Ectodermal cell (in vitro differentiated cells): ENCODE results near the gene CCDC187.

Experiments used
- H3K27ac ChIP-seq: 2 replicates; pipeline ENCODE4 v1.7.0; 2013; ENCODE audit warnings: mild to moderate bottlenecking, low read depth, low read length; ENCODE audit not compliant: insufficient read depth, poor library complexity, severe bottlenecking
- H3K27me3 ChIP-seq: 2 replicates; pipeline ENCODE4 v1.7.0; 2013; ENCODE audit warnings: mild to moderate bottlenecking, low read length; ENCODE audit not compliant: insufficient read depth, control insufficient read depth, poor library complexity, severe bottlenecking
- H3K36me3 ChIP-seq: one replicate; pipeline ENCODE4 v1.7.0; 2013; ENCODE audit warnings: low read length; ENCODE audit not compliant: control insufficient read depth, insufficient read depth
- H3K4me1 ChIP-seq: one replicate; pipeline ENCODE4 v1.7.0; 2013; ENCODE audit warnings: low read length; ENCODE audit not compliant: control insufficient read depth, insufficient read depth
- H3K4me3 ChIP-seq: 2 replicates; pipeline ENCODE4 v1.7.0; 2013; ENCODE audit warnings: low read depth, low read length, control low read depth; ENCODE audit not compliant: insufficient read depth
- H3K9me3 ChIP-seq: 2 replicates; pipeline ENCODE4 v1.7.0; 2013; ENCODE audit warnings: mild to moderate bottlenecking, low read length, moderate library complexity; ENCODE audit not compliant: control insufficient read depth
- WGBS, 2 experiments: methylation state at CpG; one replicate each; pipeline ENCODE4 v1.1.7; 2013; ENCODE audit warnings: missing lambda C conversion rate in 2 of 2; 5-methylcytosine and 5-hydroxymethylcytosine counted together

The CCDC187 gene

GRCh38 chr9:136258299-136258625 lies 45.6 kb downstream of the CCDC187 start:
- Histone ChIP-seq H3K4me1 (peaks cover 3% of the 10 kb centered on the region), H3K36me3 (no peaks in the 10 kb centered on the region), H3K27me3 (no peaks in the 10 kb centered on the region), H3K4me3 (no peak overlapping the region), H3K9me3 (no peaks in the 10 kb centered on the region), H3K27ac (no peak overlapping the region)
- WGBS, 2 experiments: 91 to 95% methylated on average over 13 of the region's 13 CpGs

- Histone ChIP-seq H3K4me3 (no peak overlapping the region), H3K27ac (no peak overlapping the region), H3K9me3 (no peaks in the 10 kb centered on the region), H3K36me3 (no peaks in the 10 kb centered on the region), H3K27me3 (no peaks in the 10 kb centered on the region), H3K4me1 (peaks cover 3% of the 10 kb centered on the region)
- WGBS, 2 experiments: 92% methylated on average over 39 of the region's 39 CpGs
These were observed 46.3 kb downstream of the CCDC187 start for GRCh38 chr9:136257381-136258298.

GRCh38 chr9:136255896-136256890 lies 47.7 kb downstream of the CCDC187 start:
- Histone ChIP-seq H3K27ac (no peak overlapping the region), H3K9me3 (no peaks in the 10 kb centered on the region), H3K4me1 (peaks cover 3% of the 10 kb centered on the region), H3K4me3 (no peak overlapping the region), H3K27me3 (no peaks in the 10 kb centered on the region), H3K36me3 (no peaks in the 10 kb centered on the region)
- WGBS, 2 experiments: 83 to 86% methylated on average over 28 of the region's 28 CpGs

GRCh38 chr9:136255166-136255538 lies 48.7 kb downstream of the CCDC187 start:
- WGBS, 2 experiments: 85 to 88% methylated on average over 12 of the region's 12 CpGs
- no peaks in the 10 kb centered on the region for H3K9me3 ChIP-seq
- H3K4me1 ChIP-seq: peaks cover 3% of the 10 kb centered on the region
- no peak overlapping the region for H3K27ac ChIP-seq
- no peak overlapping the region for H3K4me3 ChIP-seq
- H3K27me3 ChIP-seq: no peaks in the 10 kb centered on the region
- no peaks in the 10 kb centered on the region for H3K36me3 ChIP-seq

GRCh38 chr9:136254381-136255165 lies 49.3 kb downstream of the CCDC187 start:
- Histone ChIP-seq H3K4me3 (no peak overlapping the region), H3K4me1 (peaks cover under 1% of the 10 kb centered on the region), H3K27ac (peak overlapping the region; percentile 36), H3K27me3 (no peaks in the 10 kb centered on the region), H3K36me3 (no peaks in the 10 kb centered on the region), H3K9me3 (no peaks in the 10 kb centered on the region)
- whole genome bisulfite sequencing, 2 experiments: 83% methylated on average over 25 of the region's 25 CpGs

- no peaks in the 10 kb centered on the region for H3K27me3 ChIP-seq
- no peak overlapping the region for H3K4me3 ChIP-seq
- no peaks in the 10 kb centered on the region for H3K36me3 ChIP-seq
- WGBS, 2 experiments: 94% methylated on average over 32 of the region's 32 CpGs
- H3K9me3 ChIP-seq: no peaks in the 10 kb centered on the region
- H3K27ac ChIP-seq: no peak overlapping the region
- H3K4me1 ChIP-seq: no peaks in the 10 kb centered on the region
These were observed 50.4 kb downstream of the CCDC187 start for GRCh38 chr9:136253246-136254130.

GRCh38 chr9:136252846-136253245 lies 51.0 kb downstream of the CCDC187 start:
- H3K27ac ChIP-seq: no peak overlapping the region
- no peaks in the 10 kb centered on the region for H3K36me3 ChIP-seq
- 92 to 95% methylated on average over 10 of the region's 10 CpGs for WGBS, 2 experiments
- H3K4me1 ChIP-seq: peaks cover 6% of the 10 kb centered on the region
- H3K9me3 ChIP-seq: no peaks in the 10 kb centered on the region
- H3K4me3 ChIP-seq: no peak overlapping the region
- no peaks in the 10 kb centered on the region for H3K27me3 ChIP-seq

- Histone ChIP-seq H3K4me1 (peaks cover 12% of the 10 kb centered on the region), H3K27me3 (no peaks in the 10 kb centered on the region)
These were observed 51.6 kb downstream of the CCDC187 start for GRCh38 chr9:136252281-136252680.

More at GRCh38 chr9:136252281-136252680, 51.6 kb downstream of the CCDC187 start:
- Histone ChIP-seq H3K9me3 (no peaks in the 10 kb centered on the region), H3K36me3 (no peaks in the 10 kb centered on the region), H3K27ac (no peak overlapping the region), H3K4me3 (no peak overlapping the region)
- WGBS, 2 experiments: 96% methylated on average over 29 of the region's 29 CpGs
